GM18526 (cell line): ENCODE data around the gene TUT4.

Experiments
- POLR2A ChIP-seq: IDR thresholded peaks from 3 replicates; pipeline ENCODE4 v1.6.1; 2011; ENCODE audit not compliant: insufficient read length; ENCODE audit errors: extremely low read depth

The TUT4 gene

DNA sequence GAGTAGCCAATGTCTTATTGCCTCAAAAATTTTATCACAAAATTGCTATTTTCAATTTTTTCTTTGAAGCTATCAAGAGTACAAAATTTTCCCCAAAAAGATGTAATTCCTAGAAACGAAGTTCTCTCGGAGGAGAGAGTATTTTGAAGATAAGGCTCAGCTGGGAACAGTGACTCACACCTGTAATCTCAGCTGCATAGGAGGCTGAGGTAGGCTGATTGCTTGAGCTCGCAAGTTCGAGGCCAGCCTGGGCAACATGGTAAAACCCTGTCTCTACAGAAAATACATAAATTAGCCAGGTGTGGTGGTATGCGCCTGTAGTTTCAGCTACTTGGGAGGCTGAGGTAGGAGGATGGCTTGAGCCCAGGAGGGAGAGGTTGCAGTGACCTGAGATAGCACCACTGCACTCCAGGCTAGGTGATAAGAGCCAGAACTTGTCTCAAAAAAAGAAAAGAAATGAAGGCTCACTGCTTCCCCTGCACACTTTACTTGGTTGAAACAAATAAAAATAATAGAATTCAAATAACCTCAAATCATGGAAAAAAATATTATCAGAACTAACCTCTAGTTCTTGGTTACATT, 22.2 kb downstream of the TUT4 start:
- no peak for TF ChIP-seq POLR2A

DNA sequence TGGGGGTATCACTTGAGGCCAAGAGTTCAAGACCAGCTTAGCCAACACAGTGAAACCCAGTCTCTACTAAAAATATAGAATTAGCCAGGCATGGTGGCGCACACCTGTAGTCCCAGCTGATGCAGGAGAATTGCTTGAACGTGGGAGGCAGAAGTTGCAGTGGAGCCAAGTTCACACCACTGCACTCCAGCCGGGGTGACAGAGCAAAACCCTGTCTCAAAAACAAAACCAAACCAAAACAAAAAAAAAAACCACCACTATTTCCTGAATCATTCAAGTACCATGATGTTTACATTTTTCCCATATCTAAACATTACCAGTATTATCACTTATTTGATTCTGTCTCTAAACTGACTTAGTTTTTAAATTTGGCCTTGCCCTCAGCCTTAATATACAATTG, 29.5 kb downstream of the TUT4 start:
- no peak for TF ChIP-seq POLR2A

DNA sequence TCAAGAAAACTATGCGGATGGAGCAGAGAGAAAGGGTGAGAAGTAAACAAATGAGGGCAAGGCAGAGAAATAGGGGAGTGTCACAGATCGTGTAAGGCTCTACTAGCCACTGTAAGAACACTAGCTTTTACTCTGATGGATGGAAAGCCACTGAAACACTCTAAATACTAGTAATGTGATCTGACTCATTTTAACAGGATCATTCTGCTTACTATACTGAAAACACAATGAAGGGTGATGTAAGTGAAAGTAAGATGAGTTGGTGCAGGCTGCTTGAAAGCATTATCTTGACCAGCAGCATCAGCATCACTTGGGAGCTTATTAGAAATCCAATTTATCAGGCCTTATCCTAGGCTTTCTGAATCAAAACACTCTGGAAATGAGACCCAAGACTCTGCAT, 32.7 kb downstream of the TUT4 start:
- no peak for TF ChIP-seq POLR2A

DNA sequence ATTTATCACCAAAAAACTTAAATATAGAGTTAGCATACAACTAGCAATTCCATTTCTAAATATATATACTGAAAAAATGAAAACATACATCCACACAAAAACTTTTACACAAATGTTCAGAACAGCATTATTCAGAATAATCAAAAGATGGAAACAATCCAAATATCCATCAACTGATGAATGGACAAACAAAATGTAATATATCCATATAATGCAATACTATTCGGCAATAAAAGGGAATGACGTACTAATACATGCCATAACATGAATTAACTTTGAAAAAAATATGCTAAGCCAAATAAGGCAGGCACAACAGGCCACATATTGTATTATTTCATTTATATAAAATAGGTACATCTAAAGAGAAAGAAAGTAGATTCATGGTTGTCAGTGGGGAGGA, 33.9 kb downstream of the TUT4 start:
- no peak for TF ChIP-seq POLR2A

DNA sequence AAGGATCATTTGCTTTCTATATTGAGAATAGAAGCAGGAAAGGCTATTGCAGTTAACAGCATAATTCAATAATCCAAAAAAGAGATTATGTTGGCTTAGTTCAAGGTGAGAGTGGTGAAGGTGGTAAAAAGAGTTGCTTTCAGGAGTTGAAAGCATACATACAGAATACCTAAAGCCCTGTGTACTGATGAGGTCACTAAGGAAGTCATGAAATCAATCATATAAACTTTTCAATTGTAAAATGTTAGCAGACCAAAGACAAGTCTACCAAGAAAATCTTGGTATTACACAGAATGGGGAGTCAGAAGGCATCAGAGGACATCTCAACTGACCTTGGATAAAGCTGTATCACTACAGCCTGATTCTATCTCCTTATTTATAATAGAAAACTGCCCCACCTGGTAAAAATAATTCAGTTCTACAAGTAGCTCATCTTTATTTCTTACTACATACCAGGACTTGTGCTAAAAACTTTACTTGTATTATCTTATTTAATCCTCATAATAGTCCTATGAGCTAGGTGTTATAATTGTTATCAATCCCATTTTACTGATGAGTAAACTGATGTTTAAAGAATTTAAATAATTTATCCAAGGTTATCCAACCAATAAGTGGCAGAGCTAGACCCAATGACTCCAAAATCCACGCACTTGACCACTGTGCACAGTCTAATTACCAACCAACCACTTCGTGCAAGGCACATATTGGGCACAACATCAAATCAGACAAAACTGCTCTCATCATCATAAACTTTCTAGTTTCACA, 40.9 kb downstream of the TUT4 start:
- TF ChIP-seq POLR2A: no peak

DNA sequence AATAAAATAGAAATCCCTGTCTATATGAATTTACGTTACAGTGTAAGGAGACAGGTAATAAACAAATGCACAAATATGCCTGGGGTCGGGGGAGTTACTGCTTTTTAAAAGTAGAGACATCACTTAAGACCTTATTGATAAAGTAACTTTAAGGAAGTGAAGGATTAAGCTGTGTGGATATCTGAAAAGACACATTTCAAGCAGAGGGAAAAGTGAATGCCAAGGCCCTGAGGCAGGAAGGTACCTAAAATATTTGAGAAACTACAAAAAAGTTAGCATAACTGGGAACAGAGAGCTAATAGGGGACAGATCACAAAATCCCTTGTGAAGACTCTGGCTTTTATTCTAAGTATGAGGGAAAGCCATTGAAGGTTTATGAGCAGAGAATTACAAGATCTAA, 41.5 kb downstream of the TUT4 start:
- no peak for TF ChIP-seq POLR2A

DNA sequence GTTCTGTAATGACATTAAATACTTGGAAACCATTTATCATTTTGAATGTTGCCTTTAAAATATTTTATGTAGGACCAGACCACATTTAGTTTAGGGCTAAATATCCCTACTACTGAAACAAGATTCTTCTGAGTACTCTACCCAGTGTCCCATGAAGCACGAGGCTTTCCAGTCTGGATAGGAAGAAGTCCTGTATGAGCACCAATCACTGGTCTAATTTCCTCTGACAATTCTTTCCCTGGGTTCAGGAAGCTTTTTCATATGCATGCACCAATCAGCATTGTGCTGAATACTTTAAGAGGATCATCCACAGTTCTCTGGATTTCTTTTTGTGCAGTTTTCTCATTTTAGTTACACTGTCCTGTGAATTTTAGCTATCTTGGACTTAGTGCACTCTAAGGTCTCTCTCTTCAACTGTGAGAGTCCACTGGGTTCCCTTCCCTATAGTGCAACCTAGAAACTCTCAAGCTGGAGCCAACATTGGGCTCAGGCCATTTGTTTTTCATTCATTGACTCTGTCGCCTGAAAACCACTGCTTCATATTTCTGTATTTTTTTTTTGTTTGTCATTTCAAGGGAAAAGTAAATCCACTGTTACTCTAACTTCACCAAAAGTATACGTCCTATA, 45.9 kb downstream of the TUT4 start:
- TF ChIP-seq POLR2A: no peak

DNA sequence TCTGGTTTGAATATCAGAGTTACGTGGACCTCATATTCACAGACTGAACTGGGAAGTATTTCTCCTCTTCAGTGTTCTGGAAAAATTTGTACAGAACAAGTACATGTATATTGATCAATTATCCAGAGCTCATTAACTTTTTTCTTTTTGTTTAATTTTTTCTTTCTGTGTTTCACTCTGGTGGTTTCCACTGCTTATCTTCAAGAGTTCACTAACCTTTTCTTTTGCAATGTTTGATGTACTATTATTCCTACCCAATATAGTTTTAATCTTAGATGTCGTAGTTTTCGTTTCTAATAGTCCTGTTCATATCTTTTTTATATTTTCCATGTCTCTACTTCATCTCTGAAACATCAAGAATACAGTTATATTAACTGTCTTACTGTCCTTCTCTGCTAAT, 46.5 kb downstream of the TUT4 start:
- TF ChIP-seq POLR2A: no peak

DNA sequence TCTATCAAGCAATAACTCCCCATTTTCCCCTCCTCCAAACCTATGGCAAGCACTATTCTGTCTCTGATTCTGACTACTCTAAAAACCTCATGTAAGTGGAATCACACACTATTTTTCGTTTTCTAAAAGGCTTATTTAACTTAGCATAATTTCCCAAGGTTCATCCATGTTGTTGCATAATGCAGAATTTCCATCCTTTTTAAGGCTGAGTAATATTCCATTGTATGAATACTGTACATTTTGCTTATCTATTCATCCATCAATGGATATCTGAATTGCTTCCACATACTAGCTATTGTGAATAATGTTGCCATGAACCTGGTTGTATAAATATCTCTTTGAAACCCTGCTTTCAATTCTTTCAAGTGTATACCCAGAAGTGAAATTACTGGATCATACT, 48.2 kb downstream of the TUT4 start:
- TF ChIP-seq POLR2A: no peak

DNA sequence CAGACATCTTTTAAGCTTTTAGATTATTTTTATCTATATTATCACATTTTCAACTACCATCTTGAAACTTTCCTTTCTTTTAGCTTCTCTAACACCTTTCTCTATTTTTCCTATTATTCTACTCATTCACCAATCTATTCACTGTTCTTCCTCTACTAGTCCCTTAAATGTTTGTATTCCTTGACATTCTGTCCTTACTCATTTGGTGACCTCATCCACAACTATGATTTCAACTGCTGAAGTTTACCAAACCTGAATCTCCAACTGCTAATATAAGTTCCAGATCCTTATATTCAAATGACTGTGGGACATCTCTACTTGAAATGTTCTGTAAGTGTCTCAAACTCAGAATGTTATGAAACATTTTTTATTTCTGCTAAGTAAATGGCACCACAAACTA, 49.2 kb downstream of the TUT4 start:
- TF ChIP-seq POLR2A: no peak

DNA sequence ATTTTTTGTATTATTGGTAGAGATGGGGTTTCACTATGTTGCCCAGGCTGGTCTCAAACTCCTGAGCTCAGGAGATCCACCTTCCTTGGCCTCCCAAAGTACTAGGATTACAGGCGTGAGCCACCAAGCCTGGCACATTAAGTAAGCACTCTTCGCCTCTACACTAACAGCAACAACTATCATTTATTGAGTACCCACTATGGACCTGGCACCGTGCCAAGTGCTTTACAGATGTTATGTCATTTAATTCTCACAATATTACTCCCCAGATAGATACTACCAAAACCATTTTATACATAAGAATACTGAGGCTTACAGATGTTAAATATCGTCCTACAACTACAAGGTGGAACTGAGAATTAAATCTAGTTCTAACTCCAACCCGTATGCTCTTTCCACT, 50.1 kb downstream of the TUT4 start:
- no peak for TF ChIP-seq POLR2A

DNA sequence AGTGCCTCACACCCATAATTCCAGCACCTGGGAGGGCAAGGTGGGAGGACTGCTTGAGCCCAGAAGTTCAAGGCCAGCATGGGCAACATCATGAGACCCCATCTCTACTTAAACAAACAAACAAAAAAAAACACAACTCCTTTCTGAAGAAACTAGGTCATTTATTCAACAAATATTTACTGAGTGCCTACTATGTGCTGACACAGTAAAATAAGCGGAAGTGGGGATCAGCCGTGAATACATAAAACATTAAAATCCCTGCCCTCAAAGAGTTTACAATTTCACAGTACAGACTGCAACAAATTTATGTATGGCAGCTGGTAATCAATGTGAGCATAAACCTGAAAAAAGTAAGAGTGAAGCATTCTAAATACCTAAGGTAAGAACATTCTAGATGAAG, 65.3 kb downstream of the TUT4 start:
- TF ChIP-seq POLR2A: no peak

DNA sequence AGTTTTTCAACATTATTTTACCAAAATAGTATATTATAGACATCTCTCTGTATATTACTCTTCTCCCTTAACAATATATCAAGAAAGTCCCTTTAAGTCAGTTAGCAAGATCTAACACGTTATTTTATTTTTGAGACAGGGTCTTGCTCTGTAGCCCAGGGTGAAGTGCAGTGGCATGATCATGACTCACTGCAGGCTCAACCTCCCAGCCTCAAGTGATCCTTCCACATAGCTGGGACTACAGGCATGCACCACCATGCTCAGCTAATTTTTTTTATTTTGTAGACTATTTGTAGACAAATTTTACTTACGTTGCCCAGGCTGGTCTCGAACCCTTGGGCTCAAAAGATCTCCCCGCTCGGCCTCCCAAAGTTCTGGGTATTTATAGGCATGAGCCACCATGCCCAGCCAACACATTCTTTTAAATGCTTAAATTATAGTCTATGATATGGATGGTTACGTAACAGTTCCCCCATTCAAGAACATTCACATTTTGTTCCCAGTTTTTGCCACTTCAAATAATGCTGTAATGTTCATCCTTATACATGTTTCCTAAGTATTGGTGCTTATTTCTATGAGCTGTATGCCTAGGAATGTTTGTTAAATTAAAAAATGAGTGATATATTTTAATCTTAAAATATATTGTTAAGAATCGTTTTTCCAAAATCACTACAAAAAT, 70.4 kb downstream of the TUT4 start:
- TF ChIP-seq POLR2A: no peak

DNA sequence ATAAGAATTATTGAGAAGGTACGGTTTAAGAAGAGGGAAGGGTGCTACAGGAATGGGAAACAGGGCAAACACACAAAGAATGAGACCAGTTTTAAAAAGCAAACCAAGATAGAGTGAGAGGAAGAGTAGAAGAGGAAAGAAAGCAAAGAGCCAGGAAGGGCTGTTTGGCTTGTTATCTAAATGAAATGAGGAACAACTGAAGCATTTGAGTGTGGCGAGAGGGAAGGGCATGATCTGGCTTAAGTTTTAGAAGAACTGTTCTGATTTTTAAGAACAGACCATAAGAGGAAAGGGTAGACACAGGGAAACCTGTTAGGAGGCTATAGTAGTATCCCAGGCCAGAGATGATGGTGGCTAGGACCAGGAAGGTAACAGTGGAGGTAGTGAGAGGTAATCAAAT, 73.8 kb downstream of the TUT4 start:
- no peak for TF ChIP-seq POLR2A

DNA sequence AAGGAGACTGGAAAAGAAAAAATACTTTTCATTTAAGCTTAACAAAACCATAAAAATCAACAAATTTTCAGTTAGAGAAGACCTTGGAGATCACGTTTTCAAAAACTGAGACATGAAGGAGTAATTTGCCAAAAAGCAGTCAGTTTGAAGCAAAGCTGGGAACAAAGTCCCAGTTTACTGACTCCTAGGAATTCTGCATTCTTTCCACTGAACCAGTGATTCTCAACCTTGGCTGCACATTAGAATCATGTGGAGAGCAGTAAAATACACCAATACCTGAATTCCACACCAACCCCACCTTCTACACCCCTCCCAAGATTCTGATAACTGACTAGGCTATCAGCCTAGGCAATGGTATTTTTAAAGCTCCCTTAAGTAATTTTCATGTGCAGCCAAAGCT, 75.0 kb downstream of the TUT4 start:
- no peak for TF ChIP-seq POLR2A

DNA sequence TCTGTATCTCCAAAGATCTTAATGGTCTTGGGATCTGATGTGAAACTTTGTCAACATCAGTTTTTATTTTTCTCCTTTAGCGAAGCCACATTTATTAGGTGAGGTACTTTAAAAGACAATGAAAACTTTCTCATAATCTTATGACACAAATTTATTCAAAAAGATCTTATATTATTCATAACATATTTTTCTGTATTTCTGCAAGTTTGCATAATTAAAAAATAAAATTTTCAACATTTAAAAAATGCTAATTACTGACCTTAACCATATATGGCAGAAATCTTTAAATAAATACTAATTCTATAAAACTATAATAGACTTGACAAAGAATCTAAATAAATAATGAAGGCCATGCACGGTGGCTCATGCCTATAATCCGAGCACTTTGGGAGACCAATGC, 75.9 kb downstream of the TUT4 start:
- no peak for TF ChIP-seq POLR2A
